Left lung (tissue), 10 donors: ENCODE measurements around the gene BDKRB2. TPM values are rescaled to one million over a fixed set of nuclear protein-coding genes. Genes with fewer than 3 reads are reported as not detected.

Experiments
- ATAC-seq: fragments of 200-7000 bp; cut with Tn5 transposase; one replicate; pipeline ENCODE4 v1.9.1; 2020; ENCODE audit warnings: moderate library complexity
- DNase-seq, 4 donors: peaks; one replicate each; pipeline ENCODE4 v3.0.0-alpha.2; 2013 to 2020
- H3K27ac ChIP-seq, 2 donors: fragments of 200-600 bp; sonication (generic) in 1 of 2; one replicate each; pipeline versions ENCODE4 v1.5.0 to v1.8.0; 2020 to 2021
- H3K27me3 ChIP-seq, 2 donors: fragments of 200-600 bp; sonication (generic) in 1 of 2; one replicate each; pipeline versions ENCODE4 v1.5.0 to v1.8.0; 2020 to 2021
- H3K36me3 ChIP-seq, 2 donors: fragments of 200-600 bp; sonication (generic) in 1 of 2; one replicate each; pipeline versions ENCODE4 v1.5.0 to v1.8.0; 2020 to 2021
- H3K4me1 ChIP-seq, 2 donors: fragments of 200-600 bp; one replicate each; pipeline ENCODE4 v1.8.0; 2021
- H3K4me3 ChIP-seq, 2 donors: fragments of 200-600 bp; sonication (generic) in 1 of 2; one replicate each; pipeline versions ENCODE4 v1.5.0 to v1.8.0; 2020 to 2021; ENCODE audit warnings: mild to moderate bottlenecking in 1 of 2
- H3K9me3 ChIP-seq, 2 donors: fragments of 200-600 bp; sonication (generic) in 1 of 2; one replicate each; pipeline versions ENCODE4 v1.5.0 to v1.8.0; 2020 to 2021
- CTCF ChIP-seq, 2 donors: fragments of 200-600 bp; sonication (generic) in 1 of 2; IDR thresholded peaks; one replicate each; pipeline versions ENCODE4 v1.5.0 to v1.8.0; 2021; ENCODE audit warnings: antibody characterized with exemption in 2 of 2
- intact Hi-C, 2 donors: fragments of 100-400 bp; cut with DNase I; formaldehyde crosslinking; loops; one replicate each; pipeline versions ENCODE4 v1.11.2 to v1.14.2; 2022
- polyA plus RNA-seq, 6 donors: library from polyadenylated mRNA; unstranded; fragments of 120-200 nt; gene quantifications; one replicate each; pipeline ENCODE4 v1.2.1, GENCODE V29; 2013; ENCODE audit not compliant: insufficient read length in 6 of 6
- total RNA-seq, 2 donors: library from RNA; stranded (reverse); fragmentation: NEBNext Ultra II Directional; extraction: Animal tissue kit (Norgen Biotek cat#: 25700); gene quantifications; one replicate each; pipeline ENCODE4 v1.2.1, GENCODE V29; 2021
- donor health status: DM: no; HTN: yes; CAD: no.
- donor health status: DM: no; HTN: no; CAD: no.

Gene BDKRB2
- total and polyA plus RNA-seq, 8 donors: 0.80 to 1.9 (median 1.2) TPM

DNA sequence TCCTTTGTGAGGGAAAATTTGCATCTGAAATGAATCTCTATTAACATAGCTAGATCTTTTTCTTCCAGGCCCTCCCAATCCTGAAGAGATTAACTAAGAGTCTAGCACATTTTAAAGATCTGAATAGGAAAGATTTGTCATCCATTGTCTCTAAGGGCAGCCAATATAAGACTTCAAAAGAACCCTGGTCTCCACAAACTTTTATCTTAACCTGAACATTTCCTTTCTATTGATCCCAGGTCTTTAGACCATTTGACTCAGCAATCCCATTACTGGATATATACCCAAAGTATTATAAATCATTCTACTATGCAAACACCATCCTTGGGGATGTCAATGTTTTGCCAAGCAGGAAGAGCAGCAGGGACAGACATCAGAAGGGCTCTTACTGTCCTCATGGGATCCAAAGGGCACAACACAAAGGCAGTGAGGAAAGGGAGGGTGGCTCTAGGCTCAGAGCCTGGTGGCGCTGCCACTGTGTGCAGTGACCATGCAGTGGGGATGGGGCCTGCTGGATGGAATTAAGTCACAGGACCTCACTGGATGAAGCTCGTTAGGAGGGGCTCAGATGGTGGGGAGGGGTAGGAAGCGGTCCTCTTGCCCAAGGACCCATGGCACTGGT, 12.7 kb upstream of the BDKRB2 start:
- Histone ChIP-seq H3K27ac (no peak overlapping the region), H3K9me3 (no peaks in the 10 kb centered on the region), H3K27me3 (peaks cover 0 to 8% of the 10 kb centered on the region in 2 donors), H3K4me1 (no peaks in the 10 kb centered on the region), H3K4me3 (no peak overlapping the region), H3K36me3 (no peaks in the 10 kb centered on the region)
- intact Hi-C loops: no loop called here
- DNase-seq (no peak), ATAC-seq (no peak)
- TF ChIP-seq CTCF (IDR thresholded peaks at IDR 0.05): no peak

DNA sequence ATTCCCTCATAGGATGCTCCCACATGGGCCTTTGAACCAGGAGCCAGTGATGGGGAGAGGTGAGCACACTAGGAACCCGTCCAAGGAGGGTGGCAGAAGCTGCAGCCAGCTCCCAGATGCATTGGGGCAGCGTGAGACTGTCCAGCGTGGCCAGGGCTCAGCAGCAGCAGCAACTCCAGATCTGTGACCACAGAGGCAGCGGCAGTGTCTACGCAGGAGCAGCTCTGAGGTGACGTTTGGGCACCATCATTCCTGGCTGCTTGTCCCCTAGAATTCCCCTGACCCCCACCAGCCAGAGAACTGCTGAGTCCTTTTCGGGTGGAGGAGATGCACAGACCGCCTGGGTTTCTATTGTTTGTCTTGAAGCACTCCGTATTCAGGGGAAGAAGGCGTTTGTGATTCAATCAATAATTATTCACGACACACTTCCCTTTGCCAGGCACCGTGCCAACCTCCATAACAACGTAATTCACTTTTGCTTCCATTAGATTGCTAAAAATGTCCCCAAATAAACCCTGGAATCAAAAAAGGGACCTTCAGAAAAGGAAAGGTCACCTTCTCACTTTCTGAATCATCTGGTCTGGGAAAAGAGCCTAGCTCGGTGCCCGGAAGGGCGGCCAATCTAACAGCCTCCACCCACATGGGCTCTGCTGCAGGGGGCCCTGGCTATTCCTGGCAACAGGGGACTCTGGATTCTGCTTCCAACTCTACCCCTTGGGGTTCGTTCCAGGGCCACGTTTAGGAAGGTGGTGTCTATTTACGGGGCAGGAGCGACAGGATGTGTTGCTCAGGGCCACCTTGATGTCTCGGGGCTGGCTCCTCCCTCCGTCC, 11.4 kb upstream of the BDKRB2 start:
- intact Hi-C loops: no loop called here
- peaks cover 0 to 8% of the 10 kb centered on the region in 2 donors for H3K27me3 ChIP-seq
- TF ChIP-seq CTCF (IDR thresholded peaks at IDR 0.05): no peak
- H3K4me1 ChIP-seq: peaks cover 0 to 8% of the 10 kb centered on the region in 2 donors
- DNase-seq: no peak
- no peak overlapping the region for H3K4me3 ChIP-seq
- H3K27ac ChIP-seq: no peak overlapping the region
- H3K9me3 ChIP-seq: no peaks in the 10 kb centered on the region
- ATAC-seq: no peak
- no peaks in the 10 kb centered on the region for H3K36me3 ChIP-seq

DNA sequence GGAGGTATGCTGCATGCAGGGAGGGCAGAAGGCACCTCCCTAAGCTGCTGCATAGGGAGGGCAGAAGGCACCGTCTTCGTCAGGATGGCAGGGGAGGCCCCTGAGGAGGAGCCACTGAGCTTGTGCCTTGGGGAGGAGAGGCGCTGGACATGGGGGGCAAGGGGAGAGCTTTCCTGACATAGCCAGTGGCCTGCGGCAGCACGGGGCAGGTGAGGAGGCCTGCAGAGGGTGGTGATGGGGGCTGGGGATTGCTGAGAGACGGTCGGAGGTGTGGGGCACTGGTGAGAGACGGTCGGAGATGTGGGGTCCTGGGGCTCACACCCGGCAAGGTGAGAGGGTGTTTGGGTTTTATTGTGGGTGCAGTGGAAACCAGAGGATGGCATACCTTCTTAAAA, 10.4 kb upstream of the BDKRB2 start:
- ATAC-seq (no peak), DNase-seq (peak in 1 of 4 donors; percentile 60)
- no peak overlapping the region for H3K27ac ChIP-seq
- H3K4me3 ChIP-seq: no peak overlapping the region
- intact Hi-C loops: no loop called here
- no peaks in the 10 kb centered on the region for H3K36me3 ChIP-seq
- peaks cover 0 to 8% of the 10 kb centered on the region in 2 donors for H3K27me3 ChIP-seq
- TF ChIP-seq CTCF (IDR thresholded peaks at IDR 0.05): no peak
- no peaks in the 10 kb centered on the region for H3K9me3 ChIP-seq
- peaks cover 0 to 17% of the 10 kb centered on the region in 2 donors for H3K4me1 ChIP-seq

DNA sequence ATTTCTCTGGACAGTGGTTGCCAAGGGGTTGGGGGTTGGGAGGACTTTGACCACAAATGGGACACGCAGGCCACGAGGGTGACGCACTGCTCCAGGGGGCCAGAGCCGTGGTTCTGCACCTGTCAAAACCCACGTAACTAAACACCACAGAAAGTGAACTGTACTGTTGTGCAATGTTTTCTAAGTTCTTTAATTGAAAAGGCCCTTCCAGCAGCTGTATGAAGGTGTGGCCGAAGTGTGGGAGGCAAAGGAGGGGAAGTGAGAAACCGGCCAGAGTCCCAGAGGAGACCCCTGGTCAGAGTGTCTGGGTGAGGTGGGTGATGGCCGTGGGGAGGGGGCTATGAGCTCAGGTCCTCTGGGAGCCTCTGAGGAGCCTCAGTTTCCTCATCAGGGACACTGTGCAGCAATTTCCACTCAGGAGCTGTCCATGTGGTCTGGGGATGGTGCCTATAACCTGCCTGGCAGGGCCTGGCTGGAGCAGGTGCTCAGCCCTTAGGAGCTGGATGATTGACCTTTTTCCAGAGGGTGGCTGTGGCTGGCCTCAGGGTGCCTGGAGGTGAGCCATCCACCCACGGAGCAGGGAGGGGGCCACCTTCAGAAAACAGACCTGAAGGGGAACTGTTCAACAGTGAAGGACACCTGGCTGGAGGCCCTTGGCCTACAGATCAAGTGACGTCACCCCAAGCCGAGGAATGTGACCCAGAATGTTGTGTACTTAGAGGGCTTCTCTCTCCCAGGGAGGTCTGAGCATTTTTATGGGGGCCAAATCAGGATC, 9.8 kb upstream of the BDKRB2 start:
- DNase-seq (peak in 2 of 4 donors; percentile 61 to 66), ATAC-seq (peak; percentile 78)
- Histone ChIP-seq H3K27ac (no peak overlapping the region), H3K36me3 (no peaks in the 10 kb centered on the region), H3K4me1 (peaks cover 0 to 17% of the 10 kb centered on the region in 2 donors), H3K27me3 (peaks cover 0 to 8% of the 10 kb centered on the region in 2 donors), H3K4me3 (no peak overlapping the region), H3K9me3 (no peaks in the 10 kb centered on the region)
- intact Hi-C loops: no loop called here
- no peak for TF ChIP-seq CTCF (IDR thresholded peaks at IDR 0.05)
